Gastrocnemius medialis (tissue), 4 donors: Measurements from ENCODE around the gene ABI1.

ENCODE experiments used
- CTCF ChIP-seq, 5 experiments: fragments of 450-650 bp in 3 of 5; fragments of 200-600 bp in 2 of 5; sonication (generic) in 2 of 5; IDR thresholded peaks in 4 of 5; conservative IDR thresholded peaks in 1 of 5; 1 replicate in 4 of 5; 2 replicates in 1 of 5; pipeline ENCODE4 v1.5.1; 2016 to 2019; ENCODE audit warnings: antibody characterized with exemption in 5 of 5, mild to moderate bottlenecking in 3 of 5, moderate library complexity in 3 of 5
- POLR2A ChIP-seq, 2 donors: fragments of 450-650 bp; IDR thresholded peaks; one replicate each; pipeline ENCODE4 v1.6.1; 2017; ENCODE audit warnings: antibody characterized with exemption in 2 of 2, mild to moderate bottlenecking in 2 of 2, moderate library complexity in 2 of 2

- TF ChIP-seq CTCF (IDR thresholded peaks at IDR 0.05 in 4 of 5, conservative IDR thresholded peaks at IDR 0.05 in 1 of 5) (no peak), POLR2A (IDR thresholded peaks at IDR 0.05) (no peak)
These were observed 80.5 kb downstream of the ABI1 start for GRCh38 chr10:26780106-26780792.
